Measurements from ENCODE around the gene CFAP58.

- TF ChIP-seq AHDC1 (CRISPR knock-in tag; IDR thresholded peaks at IDR 0.05; ENCODE audit: borderline replicate concordance) (no peak), CTCF (CRISPR knock-in tag; IDR thresholded peaks at IDR 0.05) (no peak), ZKSCAN8 (CRISPR knock-in tag; IDR thresholded peaks at IDR 0.05; ENCODE audit: borderline replicate concordance) (no peak), NBN (conservative IDR thresholded peaks at IDR 0.05) (no peak), POLR2A (IDR thresholded peaks at IDR 0.05; ENCODE audit: insufficient read depth in 1 of 2, low read depth in 2 of 2, low read length in 2 of 2) (no peak), JARID2 (CRISPR knock-in tag; IDR thresholded peaks at IDR 0.05; ENCODE audit: insufficient replicate concordance) (no peak), HMG20B (CRISPR knock-in tag; conservative IDR thresholded peaks at IDR 0.05) (no peak), THRA (CRISPR knock-in tag; IDR thresholded peaks at IDR 0.05; ENCODE audit: borderline replicate concordance) (no peak), PHF21A (CRISPR knock-in tag; IDR thresholded peaks at IDR 0.05) (no peak), ETV6 (CRISPR knock-in tag; conservative IDR thresholded peaks at IDR 0.05) (no peak), BRF2 (CRISPR knock-in tag; IDR thresholded peaks at IDR 0.05) (no peak), FIP1L1 (IDR thresholded peaks at IDR 0.05; ENCODE audit: borderline replicate concordance, insufficient read depth, low read depth, low read length) (no peak), BHLHE40 (IDR thresholded peaks at IDR 0.05; ENCODE audit: low read length) (no peak)
Measured at GRCh38 chr10:104456802-104457542, 103.3 kb downstream of the CFAP58 start.
